Measurements from ENCODE around the gene CPN1. TPM values are rescaled to one million over a fixed set of nuclear protein-coding genes. Genes with fewer than 3 reads are reported as not detected.
A peak's percentile ranks its signal among the peaks of the same experiment; 100 is the strongest.
"Not testable (repeated sequence)": the region's sequence is repeated elsewhere in the genome, so short reads cannot be mapped to it uniquely, and the experiment has no call there.

Gene CPN1
- total RNA-seq, 1 experiment from 2014 or later = not detected

- in situ Hi-C loops (cut with HindIII; ENCODE audit: low sequenced_read_pairs) = no loop called here
- no peak for DNase-seq (ENCODE audit: low spot score)
These were observed 44.8 kb downstream of the CPN1 start for GRCh38 chr10:100036850-100037249.

- in situ Hi-C loops (cut with HindIII; ENCODE audit: low sequenced_read_pairs) = no loop called here
- no peak for DNase-seq (ENCODE audit: low spot score)
These were observed 47.8 kb downstream of the CPN1 start for GRCh38 chr10:100033766-100034418.

GRCh38 chr10:100027416-100027815, 54.3 kb downstream of the CPN1 start:
- in situ Hi-C loops (cut with HindIII; ENCODE audit: low sequenced_read_pairs) = no loop called here
- no peak for DNase-seq (ENCODE audit: low spot score)

GRCh38 chr10:100025576-100025975, 56.1 kb downstream of the CPN1 start:
- in situ Hi-C loops (cut with HindIII; ENCODE audit: low sequenced_read_pairs) = no loop called here
- DNase-seq (ENCODE audit: low spot score) = no peak

- no peak for DNase-seq (ENCODE audit: low spot score)
- in situ Hi-C loops (cut with HindIII; ENCODE audit: low sequenced_read_pairs) = no loop called here
These were observed 56.9 kb downstream of the CPN1 start for GRCh38 chr10:100024748-100025147.

- in situ Hi-C loops (cut with HindIII; ENCODE audit: low sequenced_read_pairs) = no loop called here
- no peak for DNase-seq (ENCODE audit: low spot score)
These were observed 59.3 kb downstream of the CPN1 start for GRCh38 chr10:100022403-100022802.

- no peak for DNase-seq (ENCODE audit: low spot score)
- in situ Hi-C loops (cut with HindIII; ENCODE audit: low sequenced_read_pairs) = no loop called here
These were observed 60.3 kb downstream of the CPN1 start for GRCh38 chr10:100021322-100021721.

- in situ Hi-C loops (cut with HindIII; ENCODE audit: low sequenced_read_pairs) = no loop called here
- no peak for DNase-seq (ENCODE audit: low spot score)
These were observed 60.8 kb downstream of the CPN1 start for GRCh38 chr10:100020886-100021253.

GRCh38 chr10:100020142-100020885, 61.4 kb downstream of the CPN1 start:
- in situ Hi-C loops (cut with HindIII; ENCODE audit: low sequenced_read_pairs) = no loop called here

GRCh38 chr10:100019787-100020141, 61.9 kb downstream of the CPN1 start:
- in situ Hi-C loops (cut with HindIII; ENCODE audit: low sequenced_read_pairs) = no loop called here
- no peak for DNase-seq (ENCODE audit: low spot score)

More at GRCh38 chr10:100020142-100020885, 61.4 kb downstream of the CPN1 start:
- no peak for DNase-seq (ENCODE audit: low spot score)

- DNase-seq (ENCODE audit: low spot score) = no peak
- in situ Hi-C loops (cut with HindIII; ENCODE audit: low sequenced_read_pairs) = no loop called here
These were observed 67.5 kb downstream of the CPN1 start for GRCh38 chr10:100014071-100014762.

- in situ Hi-C loops (cut with HindIII; ENCODE audit: low sequenced_read_pairs) = no loop called here
These were observed 68.0 kb downstream of the CPN1 start for GRCh38 chr10:100013621-100014020.

GRCh38 chr10:100011906-100012305, 69.8 kb downstream of the CPN1 start:
- in situ Hi-C loops (cut with HindIII; ENCODE audit: low sequenced_read_pairs); DNase-seq (ENCODE audit: low spot score): not testable (repeated sequence)

More at GRCh38 chr10:100013621-100014020, 68.0 kb downstream of the CPN1 start:
- DNase-seq (ENCODE audit: low spot score) = no peak

GRCh38 chr10:100009793-100010676, 71.6 kb downstream of the CPN1 start, which contains the start of gene DNMBP:
TSS of gene DNMBP (minus strand) at chr10:100009947. CDS start at chr10:99972124, 37,823 bp downstream.
- in situ Hi-C loops (cut with HindIII; ENCODE audit: low sequenced_read_pairs) = no loop called here
- DNase-seq (ENCODE audit: low spot score) = peak; percentile 60

GRCh38 chr10:100009283-100009792, 72.3 kb downstream of the CPN1 start:
- in situ Hi-C loops (cut with HindIII; ENCODE audit: low sequenced_read_pairs) = no loop called here
- DNase-seq (ENCODE audit: low spot score) = peak; percentile 46

GRCh38 chr10:100008708-100009282, 72.9 kb downstream of the CPN1 start:
- DNase-seq (ENCODE audit: low spot score) = peak; percentile 58
- in situ Hi-C loops (cut with HindIII; ENCODE audit: low sequenced_read_pairs) = no loop called here

- peak; percentile 55 for DNase-seq (ENCODE audit: low spot score)
- in situ Hi-C loops (cut with HindIII; ENCODE audit: low sequenced_read_pairs) = no loop called here
These were observed 73.5 kb downstream of the CPN1 start for GRCh38 chr10:100008142-100008522.

- DNase-seq (ENCODE audit: low spot score) = peak; percentile 10
- in situ Hi-C loops (cut with HindIII; ENCODE audit: low sequenced_read_pairs) = no loop called here
These were observed 74.2 kb downstream of the CPN1 start for GRCh38 chr10:100007231-100008141.
